Panc1 (cell line): ENCODE measurements around the gene EVI5. TPM values are rescaled to one million over a fixed set of nuclear protein-coding genes. Genes with fewer than 3 reads are reported as not detected.
A peak's percentile ranks its signal among the peaks of the same experiment; 100 is the strongest.

Source experiments
- ATAC-seq: fragments of 200-7000 bp; cut with Tn5 transposase; 2 replicates; pipeline ENCODE4 v1.9.1; 2020; ENCODE audit warnings: mild to moderate bottlenecking, moderate library complexity
- Bru-seq: library from RNA; stranded (reverse); fragments of 400-500 nt; gene quantifications from one replicate; lab custom pipeline; 2021; lab: Mats Ljungman, UMichigan
- BruChase-seq, 2 experiments: library from RNA; stranded (reverse); fragments of 400-500 nt; gene quantifications; one replicate each; lab custom pipeline; 2021; lab: Mats Ljungman, UMichigan
- BruUV-seq: library from RNA; stranded (reverse); fragments of 400-500 nt; replicated peaks from 2 replicates; lab custom pipeline; 2021; lab: Mats Ljungman, UMichigan
- CTCF ChIA-PET: fragments of 300-600 bp; sonication (Branson Sonifier 250); formaldehyde crosslinking; loops from one replicate; lab custom pipeline; 2022; ENCODE audit warnings: antibody characterized with exemption; lab: Charles Lee
- POLR2A ChIA-PET: fragments of 300-600 bp; sonication (Branson Sonifier 250); formaldehyde crosslinking; loops from one replicate; lab custom pipeline; 2022; ENCODE audit warnings: antibody characterized with exemption; lab: Charles Lee
- DNase-seq: peaks from one replicate; pipeline ENCODE4 v3.0.0-alpha.2; 2010; ENCODE audit warnings: low read depth, low spot score
- H3K27ac ChIP-seq: 2 replicates; pipeline ENCODE4 v1.5.1; 2011; ENCODE audit warnings: mild to moderate bottlenecking, low read length, inconsistent platforms
- H3K27me3 ChIP-seq: fragments of 200-500 bp; sonication (Bioruptor generic); 2 replicates; pipeline ENCODE4 v1.6.0; 2014; ENCODE audit warnings: low read length, inconsistent platforms; ENCODE audit not compliant: control insufficient read depth, insufficient read depth
- H3K36me3 ChIP-seq: fragments of 200-500 bp; sonication (Bioruptor generic); 2 replicates; pipeline ENCODE4 v1.5.1; 2014; ENCODE audit warnings: inconsistent platforms, mild to moderate bottlenecking, low read length, moderate library complexity; ENCODE audit not compliant: control insufficient read depth, insufficient read depth
- H3K4me1 ChIP-seq: 2 replicates; pipeline ENCODE4 v1.5.1; 2011; ENCODE audit warnings: inconsistent platforms, mild to moderate bottlenecking, low read length, moderate library complexity; ENCODE audit not compliant: control insufficient read depth, insufficient read depth
- H3K4me3 ChIP-seq, 2 experiments: 2 replicates each; pipeline ENCODE4 v1.5.1; 2011 to 2012; ENCODE audit warnings: low read depth in 2 of 2, low read length in 2 of 2, mild to moderate bottlenecking in 2 of 2, inconsistent platforms in 1 of 2, moderate library complexity in 1 of 2
- H3K9me3 ChIP-seq: fragments of 200-500 bp; sonication (Bioruptor generic); 2 replicates; pipeline ENCODE4 v1.5.1; 2014; ENCODE audit warnings: low read depth, mild to moderate bottlenecking, inconsistent platforms, low read length, moderate library complexity; ENCODE audit not compliant: control insufficient read depth, insufficient read depth
- POLR2AphosphoS5 ChIP-seq: IDR thresholded peaks from 2 replicates; pipeline ENCODE4 v1.6.1; 2012; ENCODE audit warnings: mild to moderate bottlenecking, low read depth, low read length, moderate library complexity
- SIN3A ChIP-seq: IDR thresholded peaks from 2 replicates; pipeline ENCODE4 v1.6.1; 2012; ENCODE audit warnings: low read depth, mild to moderate bottlenecking, low read length, moderate library complexity, borderline replicate concordance; ENCODE audit not compliant: insufficient read depth
- TCF7L2 ChIP-seq: IDR thresholded peaks from 2 replicates; pipeline ENCODE4 v1.6.1; 2011; ENCODE audit warnings: mild to moderate bottlenecking, low read depth, low read length, inconsistent platforms
- in situ Hi-C: cut with HindIII; loops from 2 replicates; pipeline ENCODE4 v1.10.0; 2016; ENCODE audit warnings: low sequenced_read_pairs, low pct_unique_long_range_greater_than_20kb
- intact Hi-C: fragments of 100-400 bp; cut with micrococcal nuclease; formaldehyde crosslinking; loops from one replicate; pipeline ENCODE4 v1.10.0; 2022; ENCODE audit not compliant: unreplicated experiment
- long read RNA-seq: library from polyadenylated mRNA; unstranded; transcript quantifications from one replicate; pipeline ENCODE4 v2.0.0, GENCODE V29; 2021; ENCODE audit not compliant: unreplicated experiment
- polyA plus RNA-seq: library from polyadenylated mRNA; unstranded; fragments of >200 nt; gene quantifications from one replicate; pipeline ENCODE4 v1.2.1, GENCODE V29; 2012; ENCODE audit warnings: missing spikeins; ENCODE audit not compliant: insufficient read length
- total RNA-seq: library from RNA; stranded (reverse); gene quantifications from one replicate; pipeline ENCODE4 v1.2.1, GENCODE V29; 2021; ENCODE audit not compliant: unreplicated experiment
- TF ChIP-seq, protein P1 (sequence below): fragments of 450-650 bp; IDR thresholded peaks from 2 replicates; pipeline ENCODE4 v1.5.1; 2017; ENCODE audit warnings: mild to moderate bottlenecking
- TF ChIP-seq, protein P2 (sequence below), 2 experiments: IDR thresholded peaks; 2 replicates each; pipeline ENCODE4 v1.6.1; 2011 to 2012; ENCODE audit warnings: low read depth in 2 of 2, control low read depth in 1 of 2, low read length in 1 of 2, mild to moderate bottlenecking in 1 of 2, moderate library complexity in 1 of 2; ENCODE audit not compliant: insufficient read depth in 1 of 2

Gene EVI5
- total RNA-seq (21.2 TPM), Bru-seq, nascent RNA (percentile 70 among the genes with signal in this experiment), BruChase-seq, experiment 1, labeled RNA remaining after a 2-hour chase (percentile 63 among the genes with signal in this experiment), BruChase-seq, experiment 2, labeled RNA remaining after a 6-hour chase (percentile 65 among the genes with signal in this experiment)
- polyA plus RNA-seq: 4.7 TPM
- long read RNA-seq, partial matches to known transcripts: 5 of 14 reads
- long read RNA-seq, other reads (novel, unspliced or antisense): 9 of 14 reads

DNA sequence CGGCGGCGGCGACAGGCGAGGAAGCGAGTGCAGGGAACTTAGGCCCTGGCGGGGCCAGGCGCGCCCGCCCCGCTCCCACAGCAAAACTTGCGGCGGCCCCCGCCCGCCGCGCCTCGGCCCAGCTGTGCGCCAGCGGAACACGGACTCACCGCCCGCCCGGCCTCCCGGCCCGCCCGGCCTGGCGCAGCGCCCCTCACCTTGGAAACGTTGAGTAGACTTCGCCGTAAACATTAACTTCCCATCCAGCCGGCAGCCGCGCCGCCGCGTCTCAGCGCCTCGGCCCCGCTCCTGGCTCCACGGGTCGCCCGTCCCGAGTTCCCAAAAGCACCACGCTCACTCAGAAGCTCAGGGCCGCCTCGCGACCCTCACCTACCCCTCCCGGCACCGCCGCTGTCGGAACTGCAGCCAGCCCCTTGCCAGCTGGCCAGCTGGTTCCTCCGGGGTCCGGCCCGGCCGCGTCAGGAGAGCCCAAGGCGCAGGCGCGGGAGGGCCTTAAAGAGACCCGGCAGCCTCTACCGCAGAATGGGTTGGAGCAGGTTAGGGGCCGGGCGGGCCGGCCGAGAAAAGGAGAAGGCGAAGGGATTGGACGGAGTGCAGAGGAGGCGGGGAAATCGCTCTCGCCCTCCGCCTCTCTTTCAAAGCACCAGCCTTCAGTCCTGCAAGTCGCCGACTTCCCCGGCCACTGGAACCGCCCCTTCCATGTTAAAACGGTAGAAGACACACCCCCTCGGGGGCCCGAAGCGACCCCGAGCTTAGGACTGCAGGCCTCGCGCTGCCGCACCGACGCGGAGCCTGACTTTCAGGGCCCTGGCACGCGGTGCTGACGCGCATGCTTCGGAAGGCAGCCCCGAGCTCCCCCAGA, at the start of gene EVI5:
EVI5 (minus strand) TSS at position 470 of the 862 bp plus-strand sequence. CDS start 48,562 bp downstream, outside the sequence.
- H3K36me3 ChIP-seq: no peaks in the 10 kb centered on the region
- ChIA-PET CTCF (no interaction called here), POLR2A (interaction anchor here (0.7 kb wide), 1 partner anchor 36 kb away, joined by 4 read pairs; no protein-coding TSS in a partner anchor)
- in situ Hi-C loops: no loop called here
- H3K4me3 ChIP-seq: peak within 1 kb of the TSS; percentile 60 to 71
- 0 out of 2 replicates have a peak, but pooled peaks cover 3% of the 10 kb centered on the region for H3K4me1 ChIP-seq
- peak; percentile 78 for DNase-seq
- intact Hi-C loops: no loop called here
- peak within 1 kb of the TSS; percentile 75 for H3K27ac ChIP-seq
- ATAC-seq: peak; percentile 99
- no peaks in the 10 kb centered on the region for H3K27me3 ChIP-seq
- no peaks in the 10 kb centered on the region for H3K9me3 ChIP-seq
- BruUV-seq: no TSS peak
- peak; percentile 63 for TF ChIP-seq POLR2AphosphoS5
- TF ChIP-seq SIN3A: no peak

DNA sequence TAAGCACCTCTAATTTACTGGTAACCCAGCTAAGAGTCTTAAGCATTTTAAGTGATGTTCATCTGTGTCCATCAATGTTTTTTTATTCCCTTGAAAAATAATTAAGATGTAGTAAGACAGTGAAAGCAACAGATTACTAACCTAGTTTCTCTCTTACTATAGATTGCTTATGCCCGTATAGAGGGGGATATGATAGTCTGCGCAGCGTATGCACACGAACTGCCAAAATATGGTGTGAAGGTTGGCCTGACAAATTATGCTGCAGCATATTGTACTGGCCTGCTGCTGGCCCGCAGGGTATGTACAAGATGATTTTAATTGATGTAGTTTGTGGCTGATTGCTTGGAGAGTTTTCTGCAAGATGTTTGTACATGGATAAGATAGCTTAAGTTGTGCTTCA, 49.7 kb upstream of the EVI5 start:
- no peak for DNase-seq
- Histone ChIP-seq H3K27me3 (no peaks in the 10 kb centered on the region), H3K36me3 (peaks cover 49% of the 10 kb centered on the region), H3K9me3 (no peaks in the 10 kb centered on the region), H3K4me3 (no peak overlapping the region), H3K4me1 (peaks cover 20% of the 10 kb centered on the region), H3K27ac (no peak overlapping the region)
- no peak for ATAC-seq
- ChIA-PET POLR2A (no interaction called here), CTCF (no interaction called here)
- BruUV-seq: no TSS peak
- intact Hi-C loops (no loop called here), in situ Hi-C loops (no loop called here)
- TF ChIP-seq POLR2AphosphoS5: no peak
- TF ChIP-seq, protein P1, sequence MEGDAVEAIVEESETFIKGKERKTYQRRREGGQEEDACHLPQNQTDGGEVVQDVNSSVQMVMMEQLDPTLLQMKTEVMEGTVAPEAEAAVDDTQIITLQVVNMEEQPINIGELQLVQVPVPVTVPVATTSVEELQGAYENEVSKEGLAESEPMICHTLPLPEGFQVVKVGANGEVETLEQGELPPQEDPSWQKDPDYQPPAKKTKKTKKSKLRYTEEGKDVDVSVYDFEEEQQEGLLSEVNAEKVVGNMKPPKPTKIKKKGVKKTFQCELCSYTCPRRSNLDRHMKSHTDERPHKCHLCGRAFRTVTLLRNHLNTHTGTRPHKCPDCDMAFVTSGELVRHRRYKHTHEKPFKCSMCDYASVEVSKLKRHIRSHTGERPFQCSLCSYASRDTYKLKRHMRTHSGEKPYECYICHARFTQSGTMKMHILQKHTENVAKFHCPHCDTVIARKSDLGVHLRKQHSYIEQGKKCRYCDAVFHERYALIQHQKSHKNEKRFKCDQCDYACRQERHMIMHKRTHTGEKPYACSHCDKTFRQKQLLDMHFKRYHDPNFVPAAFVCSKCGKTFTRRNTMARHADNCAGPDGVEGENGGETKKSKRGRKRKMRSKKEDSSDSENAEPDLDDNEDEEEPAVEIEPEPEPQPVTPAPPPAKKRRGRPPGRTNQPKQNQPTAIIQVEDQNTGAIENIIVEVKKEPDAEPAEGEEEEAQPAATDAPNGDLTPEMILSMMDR: no peak
- no peak for TF ChIP-seq SIN3A

DNA sequence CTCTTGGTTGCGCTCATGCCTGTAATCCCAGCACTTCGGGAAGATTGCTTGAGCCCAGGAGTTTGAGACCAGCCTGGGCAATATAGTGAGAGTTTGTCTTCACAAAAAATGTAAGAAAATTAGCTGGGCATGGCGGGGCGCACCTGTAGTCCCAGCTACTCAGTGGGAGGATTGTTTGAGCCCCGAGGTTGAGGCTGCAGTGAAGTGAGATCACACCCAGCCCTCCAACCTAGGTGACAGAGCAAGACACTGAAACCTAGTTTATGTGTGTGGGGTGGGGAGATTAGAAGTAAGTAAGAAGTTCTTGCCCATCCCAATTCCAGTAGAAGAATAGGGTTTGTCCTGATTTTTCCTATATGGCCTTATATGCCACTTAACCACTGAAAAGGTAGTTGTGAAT, 48.9 kb upstream of the EVI5 start:
- Histone ChIP-seq H3K9me3 (no peaks in the 10 kb centered on the region), H3K27ac (peak overlapping the region; percentile 94), H3K36me3 (peaks cover 45% of the 10 kb centered on the region), H3K27me3 (no peaks in the 10 kb centered on the region), H3K4me3 (peak overlapping the region; percentile 99), H3K4me1 (peaks cover 20% of the 10 kb centered on the region)
- in situ Hi-C loops (no loop called here), intact Hi-C loops (no loop called here)
- DNase-seq: no peak
- no peak for ATAC-seq
- BruUV-seq: no TSS peak
- TF ChIP-seq SIN3A (no peak), POLR2AphosphoS5 (no peak), TCF7L2 (no peak)
- TF ChIP-seq, protein P2, sequence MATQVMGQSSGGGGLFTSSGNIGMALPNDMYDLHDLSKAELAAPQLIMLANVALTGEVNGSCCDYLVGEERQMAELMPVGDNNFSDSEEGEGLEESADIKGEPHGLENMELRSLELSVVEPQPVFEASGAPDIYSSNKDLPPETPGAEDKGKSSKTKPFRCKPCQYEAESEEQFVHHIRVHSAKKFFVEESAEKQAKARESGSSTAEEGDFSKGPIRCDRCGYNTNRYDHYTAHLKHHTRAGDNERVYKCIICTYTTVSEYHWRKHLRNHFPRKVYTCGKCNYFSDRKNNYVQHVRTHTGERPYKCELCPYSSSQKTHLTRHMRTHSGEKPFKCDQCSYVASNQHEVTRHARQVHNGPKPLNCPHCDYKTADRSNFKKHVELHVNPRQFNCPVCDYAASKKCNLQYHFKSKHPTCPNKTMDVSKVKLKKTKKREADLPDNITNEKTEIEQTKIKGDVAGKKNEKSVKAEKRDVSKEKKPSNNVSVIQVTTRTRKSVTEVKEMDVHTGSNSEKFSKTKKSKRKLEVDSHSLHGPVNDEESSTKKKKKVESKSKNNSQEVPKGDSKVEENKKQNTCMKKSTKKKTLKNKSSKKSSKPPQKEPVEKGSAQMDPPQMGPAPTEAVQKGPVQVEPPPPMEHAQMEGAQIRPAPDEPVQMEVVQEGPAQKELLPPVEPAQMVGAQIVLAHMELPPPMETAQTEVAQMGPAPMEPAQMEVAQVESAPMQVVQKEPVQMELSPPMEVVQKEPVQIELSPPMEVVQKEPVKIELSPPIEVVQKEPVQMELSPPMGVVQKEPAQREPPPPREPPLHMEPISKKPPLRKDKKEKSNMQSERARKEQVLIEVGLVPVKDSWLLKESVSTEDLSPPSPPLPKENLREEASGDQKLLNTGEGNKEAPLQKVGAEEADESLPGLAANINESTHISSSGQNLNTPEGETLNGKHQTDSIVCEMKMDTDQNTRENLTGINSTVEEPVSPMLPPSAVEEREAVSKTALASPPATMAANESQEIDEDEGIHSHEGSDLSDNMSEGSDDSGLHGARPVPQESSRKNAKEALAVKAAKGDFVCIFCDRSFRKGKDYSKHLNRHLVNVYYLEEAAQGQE (IDR thresholded peaks at IDR 0.05; ENCODE audit: insufficient read depth in 1 of 2, low read depth in 2 of 2, low read length in 1 of 2): no peak
- TF ChIP-seq, protein P1: no peak
- POLR2A ChIA-PET: no interaction called here
- CTCF ChIA-PET: no interaction called here
